ENCODE measurements around the gene MUTYH.
A peak's percentile ranks its signal among the peaks of the same experiment; 100 is the strongest.
"Not testable (repeated sequence)": the region's sequence is repeated elsewhere in the genome, so short reads cannot be mapped to it uniquely, and the experiment has no call there.

MUTYH gene

GRCh38 chr1:45339789-45340558, at the start of gene MUTYH, which contains the start of gene TOE1:
Gene MUTYH, minus strand, starts transcription at chr1:45340440. Its CDS starts 5,935 bp downstream, at chr1:45334505.
Gene TOE1, plus strand, starts transcription at chr1:45340170. Its CDS starts 83 bp downstream, at chr1:45340253.
- H3K4me3 ChIP-seq (ENCODE audit: low read length) = peak within 1 kb of the TSS; percentile 95
- TF ChIP-seq CTCF (conservative IDR thresholded peaks at IDR 0.05; ENCODE audit: low read depth, low read length) = no peak
- DNase-seq (ENCODE audit: low read depth) = peak; percentile 64

- H3K4me3 ChIP-seq (ENCODE audit: low read length) = no peak overlapping the region
- TF ChIP-seq CTCF (conservative IDR thresholded peaks at IDR 0.05; ENCODE audit: low read depth, low read length) = no peak
- DNase-seq (ENCODE audit: low read depth) = no peak
Measured at GRCh38 chr1:45386219-45386618, 46.0 kb upstream of the MUTYH start.

GRCh38 chr1:45385302-45385701, 45.1 kb upstream of the MUTYH start:
- no peak for DNase-seq (ENCODE audit: low read depth)
- no peak for TF ChIP-seq CTCF (conservative IDR thresholded peaks at IDR 0.05; ENCODE audit: low read depth, low read length)
- no peak overlapping the region for H3K4me3 ChIP-seq (ENCODE audit: low read length)

DNA sequence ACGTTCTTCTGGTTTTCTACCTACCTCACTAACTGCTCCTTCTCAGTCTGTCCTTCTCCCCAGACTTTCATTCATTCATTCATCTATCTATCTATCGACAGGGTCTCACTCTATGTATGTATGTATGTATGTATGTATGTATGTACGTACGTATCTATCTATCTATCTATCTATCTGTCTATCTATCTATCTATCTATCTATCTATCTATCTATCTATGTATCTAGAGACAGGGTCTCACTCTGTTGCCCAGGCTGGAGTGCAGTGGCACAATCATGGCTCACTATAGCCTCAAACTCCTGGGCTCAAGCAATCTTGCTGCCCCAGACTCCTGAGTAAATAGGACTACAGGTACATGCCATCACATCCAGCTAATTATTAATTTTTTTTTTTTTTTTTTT, 44.0 kb upstream of the MUTYH start:
- H3K4me3 ChIP-seq (ENCODE audit: low read length); DNase-seq (ENCODE audit: low read depth): not testable (repeated sequence)

GRCh38 chr1:45383191-45383590, 43.0 kb upstream of the MUTYH start:
- TF ChIP-seq CTCF (conservative IDR thresholded peaks at IDR 0.05; ENCODE audit: low read depth, low read length) = no peak
- no peak for DNase-seq (ENCODE audit: low read depth)
- no peak overlapping the region for H3K4me3 ChIP-seq (ENCODE audit: low read length)

GRCh38 chr1:45381243-45381642, 41.0 kb upstream of the MUTYH start:
- DNase-seq (ENCODE audit: low read depth) = no peak
- H3K4me3 ChIP-seq (ENCODE audit: low read length) = no peak overlapping the region
- TF ChIP-seq CTCF (conservative IDR thresholded peaks at IDR 0.05; ENCODE audit: low read depth, low read length) = no peak

- H3K4me3 ChIP-seq (ENCODE audit: low read length) = no peak overlapping the region
- TF ChIP-seq CTCF (conservative IDR thresholded peaks at IDR 0.05; ENCODE audit: low read depth, low read length) = no peak
- no peak for DNase-seq (ENCODE audit: low read depth)
Measured at GRCh38 chr1:45380730-45381129, 40.5 kb upstream of the MUTYH start.
